ENCODE results near the gene LRCOL1. TPM values are rescaled to one million over a fixed set of nuclear protein-coding genes. Genes with fewer than 3 reads are reported as not detected.
A peak's percentile ranks its signal among the peaks of the same experiment; 100 is the strongest.

The LRCOL1 gene
- total RNA-seq, 1 experiment from 2014 or later, result not detected

- peaks cover 4% of the 10 kb centered on the region; the same call in 1 of the 2 replicates for H3K36me3 ChIP-seq
- no peaks in the 10 kb centered on the region for H3K9me3 ChIP-seq (replicated peaks)
- H3K4me1 ChIP-seq, result no peaks in the 10 kb centered on the region
- H3K4me3 ChIP-seq, result no peak overlapping the region
- H3K27me3 ChIP-seq, result no peaks in the 10 kb centered on the region
- no peak overlapping the region for H3K27ac ChIP-seq
- no peak for DNase-seq
These were observed 43.8 kb downstream of the LRCOL1 start for GRCh38 chr12:132566516-132567131.

- Histone ChIP-seq H3K9me3 (replicated peaks) (no peaks in the 10 kb centered on the region), H3K36me3 (peaks cover 2% of the 10 kb centered on the region; the same call in 1 of the 2 replicates), H3K4me1 (no peaks in the 10 kb centered on the region), H3K27ac (no peak overlapping the region), H3K4me3 (no peak overlapping the region), H3K27me3 (no peaks in the 10 kb centered on the region)
- DNase-seq, result no peak
These were observed 45.0 kb downstream of the LRCOL1 start for GRCh38 chr12:132565365-132565764.

GRCh38 chr12:132563911-132564310 lies 46.5 kb downstream of the LRCOL1 start:
- DNase-seq, result no peak
- H3K4me1 ChIP-seq, result no peaks in the 10 kb centered on the region
- H3K4me3 ChIP-seq, result no peak overlapping the region
- H3K27me3 ChIP-seq, result no peaks in the 10 kb centered on the region
- no peak overlapping the region for H3K27ac ChIP-seq
- no peaks in the 10 kb centered on the region for H3K9me3 ChIP-seq (replicated peaks)
- peaks cover 2% of the 10 kb centered on the region; the same call in 1 of the 2 replicates for H3K36me3 ChIP-seq

- H3K36me3 ChIP-seq, result peaks cover 2% of the 10 kb centered on the region; the same call in 1 of the 2 replicates
- H3K27me3 ChIP-seq, result no peaks in the 10 kb centered on the region
- H3K9me3 ChIP-seq (replicated peaks), result no peaks in the 10 kb centered on the region
- no peak for DNase-seq
- no peaks in the 10 kb centered on the region for H3K4me1 ChIP-seq
- no peak overlapping the region for H3K4me3 ChIP-seq
- H3K27ac ChIP-seq, result no peak overlapping the region
These were observed 47.8 kb downstream of the LRCOL1 start for GRCh38 chr12:132562489-132563021.

GRCh38 chr12:132561427-132562156 lies 48.8 kb downstream of the LRCOL1 start:
- peak overlapping the region; percentile 95 for H3K4me3 ChIP-seq

GRCh38 chr12:132560614-132561426 lies 49.6 kb downstream of the LRCOL1 start:
- no peaks in the 10 kb centered on the region for H3K27me3 ChIP-seq
- peaks cover 2% of the 10 kb centered on the region; the same call in 1 of the 2 replicates for H3K36me3 ChIP-seq
- H3K9me3 ChIP-seq (replicated peaks), result no peaks in the 10 kb centered on the region
- no peaks in the 10 kb centered on the region for H3K4me1 ChIP-seq
- peak; percentile 78 to 80 for DNase-seq
- peak overlapping the region; percentile 95 for H3K4me3 ChIP-seq
- H3K27ac ChIP-seq, result peak overlapping the region; percentile 43

More at GRCh38 chr12:132561427-132562156, 48.8 kb downstream of the LRCOL1 start:
- DNase-seq, result peak in 1 of 2 experiments; percentile 37
- Histone ChIP-seq H3K27me3 (no peaks in the 10 kb centered on the region), H3K9me3 (replicated peaks) (no peaks in the 10 kb centered on the region), H3K4me1 (no peaks in the 10 kb centered on the region), H3K27ac (no peak overlapping the region), H3K36me3 (peaks cover 2% of the 10 kb centered on the region; the same call in 1 of the 2 replicates)

GRCh38 chr12:132560364-132560613 lies 50.1 kb downstream of the LRCOL1 start:
- Histone ChIP-seq H3K4me1 (no peaks in the 10 kb centered on the region), H3K27ac (peak overlapping the region; percentile 43), H3K9me3 (replicated peaks) (no peaks in the 10 kb centered on the region), H3K36me3 (no peaks in the 10 kb centered on the region), H3K27me3 (no peaks in the 10 kb centered on the region), H3K4me3 (peak overlapping the region; percentile 95)
- no peak for DNase-seq

- Histone ChIP-seq H3K4me3 (peak overlapping the region; percentile 95), H3K9me3 (replicated peaks) (no peaks in the 10 kb centered on the region), H3K27me3 (no peaks in the 10 kb centered on the region), H3K27ac (no peak overlapping the region), H3K4me1 (no peaks in the 10 kb centered on the region), H3K36me3 (no peaks in the 10 kb centered on the region)
- DNase-seq, result peak; percentile 44 to 74
These were observed 50.6 kb downstream of the LRCOL1 start for GRCh38 chr12:132559652-132560363.

GRCh38 chr12:132558861-132559623 lies 51.3 kb downstream of the LRCOL1 start:
- no peaks in the 10 kb centered on the region for H3K4me1 ChIP-seq
- no peaks in the 10 kb centered on the region for H3K9me3 ChIP-seq (replicated peaks)
- peak overlapping the region; percentile 95 for H3K4me3 ChIP-seq
- no peaks in the 10 kb centered on the region for H3K27me3 ChIP-seq
- no peak for DNase-seq
- H3K27ac ChIP-seq, result no peak overlapping the region
- no peaks in the 10 kb centered on the region for H3K36me3 ChIP-seq

- DNase-seq, result no peak
- no peaks in the 10 kb centered on the region for H3K36me3 ChIP-seq
- no peaks in the 10 kb centered on the region for H3K9me3 ChIP-seq (replicated peaks)
- H3K27me3 ChIP-seq, result no peaks in the 10 kb centered on the region
- no peak overlapping the region for H3K4me3 ChIP-seq
- H3K27ac ChIP-seq, result no peak overlapping the region
- H3K4me1 ChIP-seq, result no peaks in the 10 kb centered on the region
These were observed 52.1 kb downstream of the LRCOL1 start for GRCh38 chr12:132558042-132558856.

GRCh38 chr12:132557291-132558015 lies 52.9 kb downstream of the LRCOL1 start:
- Histone ChIP-seq H3K4me1 (no peaks in the 10 kb centered on the region), H3K27me3 (no peaks in the 10 kb centered on the region), H3K9me3 (replicated peaks) (no peaks in the 10 kb centered on the region), H3K27ac (no peak overlapping the region), H3K4me3 (no peak overlapping the region), H3K36me3 (no peaks in the 10 kb centered on the region)
- no peak for DNase-seq

GRCh38 chr12:132556801-132557200 lies 53.6 kb downstream of the LRCOL1 start:
- no peak overlapping the region for H3K4me3 ChIP-seq
- H3K27ac ChIP-seq, result no peak overlapping the region
- H3K9me3 ChIP-seq (replicated peaks), result no peaks in the 10 kb centered on the region
- H3K4me1 ChIP-seq, result no peaks in the 10 kb centered on the region
- no peaks in the 10 kb centered on the region for H3K36me3 ChIP-seq
- DNase-seq, result no peak
- no peaks in the 10 kb centered on the region for H3K27me3 ChIP-seq

GRCh38 chr12:132556216-132556615 lies 54.2 kb downstream of the LRCOL1 start:
- no peak for DNase-seq
- no peak overlapping the region for H3K27ac ChIP-seq
- no peaks in the 10 kb centered on the region for H3K9me3 ChIP-seq (replicated peaks)
- H3K27me3 ChIP-seq, result no peaks in the 10 kb centered on the region
- H3K4me1 ChIP-seq, result no peaks in the 10 kb centered on the region
- H3K4me3 ChIP-seq, result no peak overlapping the region
- H3K36me3 ChIP-seq, result no peaks in the 10 kb centered on the region

Measured in SJCRH30 (cell line).